Activated T-cell treated with anti-CD3 and anti-CD28 coated beads for 48 hours (primary cell): ENCODE results near the gene HLA-DMA.

Experiments
- DNase-seq: peaks from one replicate; pipeline ENCODE4 v3.0.0-alpha.2; 2020; ENCODE audit warnings: low read depth

Gene HLA-DMA

DNA sequence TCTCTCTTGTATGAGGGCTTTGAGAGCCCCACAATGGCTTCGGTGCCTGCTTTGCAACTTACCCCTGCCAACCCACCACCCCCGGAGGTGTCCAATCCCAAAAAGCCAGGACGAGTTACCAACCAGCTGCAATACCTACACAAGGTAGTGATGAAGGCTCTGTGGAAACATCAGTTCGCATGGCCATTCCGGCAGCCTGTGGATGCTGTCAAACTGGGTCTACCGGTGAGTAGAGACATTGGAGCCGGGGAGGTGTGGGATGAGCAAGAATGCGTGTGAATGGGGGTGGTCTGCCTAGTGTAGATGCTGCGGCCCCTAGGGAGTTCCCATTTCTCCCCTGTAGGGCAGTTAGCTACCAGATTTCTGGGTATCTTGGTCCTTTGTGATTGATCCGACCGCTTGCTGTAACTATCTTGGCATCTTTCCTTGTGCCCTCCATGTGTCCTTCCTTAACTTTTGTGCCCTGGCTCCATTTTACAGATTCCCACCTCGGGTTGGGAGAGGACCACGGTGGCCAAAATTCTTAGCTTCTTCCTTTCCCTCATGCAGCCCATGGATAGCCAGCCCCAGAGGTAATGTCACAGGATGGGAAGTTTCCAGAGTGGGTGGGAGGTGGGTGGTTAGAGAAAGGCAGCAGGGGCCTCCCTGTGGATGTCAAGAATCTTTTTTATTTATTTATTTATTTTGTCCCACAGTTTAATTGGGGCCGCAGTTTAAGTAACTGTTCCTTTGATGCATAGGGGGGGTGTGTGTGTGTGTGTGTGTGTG is 21.8 kb upstream of the HLA-DMA start:
- no peak for DNase-seq

- no peak for DNase-seq
These were observed 21.1 kb upstream of the HLA-DMA start for GRCh38 chr6:32974016-32974333.

DNA sequence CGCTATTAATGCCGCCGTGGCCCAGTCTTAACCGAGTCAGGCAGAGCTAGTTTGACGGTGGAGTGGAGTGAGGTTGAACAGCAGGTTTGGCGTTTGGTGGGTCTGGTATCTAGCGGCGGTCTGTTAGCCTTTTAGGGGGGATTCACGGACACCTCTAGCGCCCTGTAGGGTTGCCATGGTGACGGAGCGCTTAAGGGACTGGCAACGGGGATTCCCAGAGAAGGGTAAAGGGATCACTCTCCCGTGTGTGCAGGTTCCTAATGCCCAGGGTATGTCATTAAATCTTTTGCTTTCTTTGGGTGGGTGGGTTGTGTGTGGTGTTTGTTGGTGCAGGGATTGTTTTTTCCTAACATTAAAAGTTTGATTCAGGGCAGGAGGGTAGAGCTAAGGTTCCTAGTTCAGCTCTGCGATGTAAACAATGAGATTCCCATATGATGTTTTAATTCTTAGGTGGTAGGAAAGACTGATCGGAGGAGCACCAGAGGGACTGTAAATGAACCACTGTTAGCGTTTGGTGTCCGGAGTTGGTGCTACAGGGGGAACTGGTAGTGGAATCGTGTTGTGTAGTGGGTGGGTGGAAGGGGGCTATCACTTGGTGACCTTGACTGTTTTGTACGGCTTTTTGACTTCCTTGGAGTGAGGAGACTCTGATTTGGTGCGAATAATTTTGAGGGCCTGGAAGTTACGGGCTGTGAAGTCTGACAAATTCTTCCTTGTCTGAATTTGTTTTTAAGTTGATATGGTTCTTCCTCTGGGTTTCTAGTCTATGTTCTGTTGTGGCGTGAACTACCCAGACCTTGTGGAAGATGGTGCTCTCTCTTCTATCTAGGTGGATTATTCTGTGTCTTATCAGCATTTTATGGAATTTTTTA is 20.5 kb upstream of the HLA-DMA start:
- DNase-seq = no peak

DNA sequence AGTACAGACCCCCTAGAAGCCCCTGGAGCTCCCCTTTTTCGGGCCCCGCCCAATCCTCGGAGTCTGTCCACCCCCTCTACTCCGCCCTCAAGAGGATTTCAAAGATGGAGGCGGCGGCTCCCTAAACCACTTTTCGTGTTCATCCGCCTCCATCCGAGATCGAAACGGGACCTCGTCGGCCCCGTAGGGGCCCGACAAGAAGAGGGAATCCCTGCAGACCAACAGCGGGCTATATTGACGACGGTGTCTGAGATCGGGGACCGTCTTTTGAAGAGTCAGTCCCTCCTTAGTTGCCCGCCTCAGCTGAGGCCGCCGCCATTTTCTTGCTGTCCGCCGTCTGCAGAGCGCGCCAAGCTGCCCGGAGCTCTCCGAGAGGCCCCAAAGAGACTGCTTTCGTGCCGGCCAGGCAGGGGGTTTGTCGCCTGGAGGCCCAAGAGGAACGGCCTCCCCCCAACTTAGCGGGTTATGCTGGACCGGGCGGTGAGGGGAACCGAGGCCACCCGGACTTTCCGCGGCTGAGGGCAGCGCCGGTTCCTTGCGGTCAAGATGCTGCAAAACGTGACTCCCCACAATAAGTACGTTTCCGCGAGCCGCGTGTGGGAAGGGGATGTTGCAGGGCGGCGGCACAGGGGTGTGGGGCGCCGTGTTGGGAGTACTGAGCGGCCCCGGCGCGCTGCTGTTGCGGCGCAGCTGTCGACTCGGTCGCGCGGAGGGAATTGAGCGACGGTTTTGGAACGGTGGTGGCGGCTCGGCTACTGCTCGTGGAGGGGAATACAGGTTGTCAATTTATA is 19.7 kb upstream of the HLA-DMA start:
- DNase-seq = no peak

DNA sequence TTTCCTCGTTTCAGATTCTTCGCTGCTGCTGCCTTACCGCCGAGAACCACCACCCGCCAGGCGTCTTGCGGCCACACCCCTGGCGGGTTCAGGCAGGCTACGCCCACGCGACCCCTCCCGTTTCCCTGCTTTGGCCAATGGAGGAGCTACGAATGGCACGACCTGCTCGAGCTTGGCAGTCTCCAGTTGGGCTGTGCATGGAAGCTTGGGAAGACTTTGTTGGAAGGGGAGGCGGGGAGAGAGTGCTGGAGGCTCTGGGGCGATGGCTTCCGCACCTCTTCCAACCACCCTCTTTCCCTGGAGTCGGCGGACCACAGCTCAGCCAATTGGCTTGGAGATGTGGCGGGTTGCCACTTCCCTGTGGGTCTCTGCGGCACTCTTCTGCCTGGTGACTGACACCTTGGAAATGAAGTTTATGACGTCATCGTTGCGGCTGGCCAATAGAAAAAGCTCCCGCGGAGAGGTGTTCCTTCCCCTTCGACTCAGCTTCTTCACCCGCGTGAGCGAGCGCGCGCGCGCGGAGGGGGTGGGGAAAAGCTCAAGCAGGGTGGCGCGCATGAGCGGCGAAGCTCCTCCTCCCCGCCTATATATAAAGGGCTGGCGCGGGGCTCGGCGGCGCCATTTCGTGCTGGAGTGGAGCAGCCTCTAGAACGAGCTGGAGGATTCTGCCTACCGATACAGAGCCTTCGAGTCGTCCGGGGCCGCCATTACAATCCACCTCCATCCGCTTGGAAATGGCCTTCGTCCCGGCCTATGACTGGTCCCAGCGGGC is 18.9 kb upstream of the HLA-DMA start:
- DNase-seq = peak; percentile 98

- DNase-seq = no peak
These were observed 18.3 kb upstream of the HLA-DMA start for GRCh38 chr6:32971242-32971580.

GRCh38 chr6:32970413-32971241 is 17.7 kb upstream of the HLA-DMA start:
- peak; percentile 82 for DNase-seq

DNA sequence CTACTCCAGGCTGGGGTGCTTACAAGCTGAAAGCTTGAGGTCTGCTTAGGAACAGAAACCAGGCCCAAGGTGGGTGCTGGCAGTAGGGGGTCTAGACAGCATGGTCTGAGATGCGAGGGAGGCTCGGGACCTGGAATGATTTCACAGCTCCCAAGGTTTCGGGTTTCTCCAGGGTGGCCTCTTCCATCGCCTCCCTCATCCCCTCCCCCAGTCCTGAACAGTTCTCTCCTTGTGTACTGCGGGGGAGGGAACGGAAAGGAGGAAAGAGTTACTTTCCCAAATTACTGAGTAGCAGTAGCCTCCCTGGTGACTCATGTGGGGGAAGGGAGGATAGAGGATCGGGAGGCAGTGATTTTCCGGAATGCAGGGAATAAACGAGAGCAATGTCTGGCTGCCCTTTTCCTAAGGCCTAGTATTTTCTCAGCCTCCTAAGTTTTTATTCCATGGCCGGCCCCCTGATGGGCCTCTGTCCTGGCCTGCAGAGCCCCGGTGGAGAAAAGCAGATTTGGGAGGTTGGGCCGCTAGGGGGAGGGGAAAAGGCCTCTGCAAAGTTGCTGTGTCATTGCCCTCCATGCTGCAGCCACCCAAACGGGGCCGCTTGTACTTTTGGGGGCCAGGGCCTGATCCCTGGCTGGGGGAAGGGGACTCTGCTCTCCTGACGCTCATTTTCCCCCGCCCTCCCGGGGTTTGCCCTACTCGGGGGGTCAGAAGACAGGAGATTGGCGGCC is 17.0 kb upstream of the HLA-DMA start:
- DNase-seq = peak; percentile 75

GRCh38 chr6:32968867-32969684 is 16.2 kb upstream of the HLA-DMA start:
- DNase-seq = peak; percentile 60

DNA sequence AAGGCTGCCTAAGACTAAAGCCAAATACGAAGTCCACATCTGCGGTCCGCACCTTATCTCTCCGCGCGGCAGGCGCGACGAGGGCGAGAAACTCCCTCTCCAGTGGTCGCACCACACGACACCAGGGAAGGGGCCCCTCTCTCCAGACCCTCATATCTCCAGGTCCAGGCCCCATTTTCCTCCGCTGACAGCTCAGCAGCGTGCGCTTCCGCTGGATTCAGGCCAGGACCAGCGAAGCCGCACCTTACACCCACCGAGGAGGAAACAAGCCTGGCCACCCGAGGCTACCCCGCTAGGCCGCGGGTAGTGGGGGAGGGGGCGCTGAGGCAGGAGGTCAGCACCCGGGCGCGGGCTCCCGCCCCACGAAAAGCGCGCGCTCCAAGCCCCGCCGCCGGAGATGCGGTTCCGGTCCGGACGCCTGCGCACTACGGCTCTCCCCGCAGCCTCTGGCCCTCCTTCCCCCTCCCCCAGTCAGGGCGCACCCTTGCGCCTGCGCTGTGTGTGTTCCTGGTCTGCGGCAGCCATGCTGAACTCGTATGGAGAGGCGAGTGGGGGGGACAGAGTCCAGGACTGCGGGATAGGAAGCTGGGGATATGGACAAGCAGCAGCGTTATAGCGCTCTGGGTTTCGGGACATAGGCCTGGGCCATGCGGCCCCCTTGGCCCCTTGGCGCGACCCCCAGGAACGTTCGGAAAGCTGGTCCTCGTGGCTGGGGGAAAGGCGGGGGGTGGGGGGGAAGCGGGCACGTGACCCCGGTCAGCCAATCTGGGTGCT is 15.4 kb upstream of the HLA-DMA start, which contains the start of gene BRD2:
Gene BRD2, plus strand, starts transcription at position 502 of the 774 bp plus-strand sequence. CDS start 4,305 bp downstream, outside the sequence.
- peak; percentile 95 for DNase-seq

GRCh38 chr6:32967151-32968091 is 14.5 kb upstream of the HLA-DMA start:
- DNase-seq = no peak

DNA sequence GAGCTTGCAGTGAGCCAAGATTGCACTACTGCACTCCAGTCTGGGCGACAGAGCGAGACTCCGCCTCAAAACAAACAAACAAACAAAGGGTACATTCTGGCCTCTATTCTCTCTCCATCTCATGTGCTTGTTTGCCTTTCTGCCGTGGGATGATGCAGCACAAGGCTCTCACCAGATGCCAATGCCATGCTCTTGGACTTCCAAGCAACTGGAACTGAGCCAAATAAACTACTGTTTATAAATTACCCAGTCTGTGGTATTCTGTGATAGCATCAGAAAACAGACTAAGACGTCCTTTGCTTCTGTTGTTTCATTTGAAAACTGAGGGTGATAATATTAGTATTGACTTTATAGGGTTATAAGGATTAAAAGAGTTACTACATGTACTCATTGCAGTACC is 11.9 kb upstream of the HLA-DMA start:
- DNase-seq = no peak

- DNase-seq = no peak
These were observed 11.0 kb upstream of the HLA-DMA start for GRCh38 chr6:32963866-32964265.

DNA sequence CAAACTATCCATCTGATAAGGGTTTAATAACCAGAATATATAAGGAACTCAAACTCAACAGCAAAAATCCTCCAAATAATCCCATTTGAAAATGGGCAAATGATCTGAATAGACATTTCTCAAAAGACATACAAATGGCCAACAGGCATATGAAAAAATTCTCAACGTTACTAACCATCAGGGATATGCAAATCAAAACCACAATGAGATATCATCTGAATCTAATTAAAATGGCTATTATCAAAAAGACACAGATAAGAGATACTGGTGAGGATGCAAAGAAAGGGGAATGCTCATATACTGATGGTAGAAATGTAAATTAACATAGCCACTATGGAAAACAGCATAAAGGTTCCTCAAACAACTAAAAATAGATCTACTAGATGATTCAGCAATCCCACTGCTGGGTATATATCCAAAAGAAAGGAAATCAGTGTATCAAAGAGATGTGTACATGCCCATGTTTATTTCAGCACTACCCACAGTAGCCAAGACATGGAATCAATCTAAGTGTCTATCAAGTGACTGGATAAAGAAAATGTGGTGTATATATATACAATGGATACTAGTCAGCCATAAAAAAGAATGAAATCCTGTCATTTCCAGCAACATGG is 9.4 kb upstream of the HLA-DMA start:
- DNase-seq = no peak

DNA sequence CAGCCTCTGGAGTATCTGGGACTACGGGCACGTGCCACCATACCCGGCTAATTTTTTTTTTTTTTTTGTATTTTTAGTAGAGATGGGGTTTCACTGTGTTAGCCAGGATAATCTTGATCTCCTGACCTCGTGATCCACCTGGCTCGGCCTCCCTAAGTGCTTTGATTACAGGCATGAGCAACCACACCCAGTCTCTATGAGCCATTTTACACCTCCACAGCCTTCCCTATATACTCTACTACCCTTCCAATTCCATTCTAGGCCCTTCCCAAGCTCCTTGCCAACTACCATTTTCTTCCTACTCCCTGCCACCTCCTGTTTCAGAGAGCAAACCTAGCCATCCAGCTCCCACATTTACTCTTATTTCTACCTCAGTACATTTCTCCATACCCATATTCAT is 7.7 kb upstream of the HLA-DMA start:
- no peak for DNase-seq

- DNase-seq = no peak
These were observed 3.3 kb upstream of the HLA-DMA start for GRCh38 chr6:32956176-32956575.
